ENCODE data around the gene TRIM41.

- no peak for TF ChIP-seq TAF1 (IDR thresholded peaks at IDR 0.05; ENCODE audit: borderline replicate concordance, low read depth, low read length)
- no peak for TF ChIP-seq POLR2A (IDR thresholded peaks at IDR 0.05; ENCODE audit: low read depth, low read length)
Measured at GRCh38 chr5:181220178-181220515, 2.9 kb upstream of the TRIM41 start.

Data from GM12892 (cell line).